Measurements from ENCODE around the gene LBP.

GRCh38 chr20:38303908-38304379, 42.3 kb upstream of the LBP start, which contains the start of gene BPI:
- TF ChIP-seq EZH2 (IDR thresholded peaks at IDR 0.05; ENCODE audit: low read length, missing control alignments) (no peak), CTCF (conservative IDR thresholded peaks at IDR 0.05 in 1 of 2, IDR thresholded peaks at IDR 0.05 in 1 of 2; ENCODE audit: low read depth in 1 of 2, low read length in 2 of 2) (no peak)

Data from fibroblast of lung (primary cell).